LHCN-M2 (cell line): ENCODE results near the gene ADAR. TPM values are rescaled to one million over a fixed set of nuclear protein-coding genes. Genes with fewer than 3 reads are reported as not detected.

Source experiments
- DNase-seq: peaks from one replicate; pipeline ENCODE4 v3.0.0-alpha.2; 2012; ENCODE audit warnings: low read depth
- total RNA-seq: library from RNA; depleted of rRNA; stranded (reverse); fragments of >200 nt; gene quantifications from 2 replicates; pipeline ENCODE4 v1.2.3, GENCODE V29; 2014; rRNA removed

The ADAR gene
- total RNA-seq, 1 experiment from 2014 or later: 99.0 TPM

GRCh38 chr1:154533952-154534844, 73.8 kb downstream of the ADAR start:
- DNase-seq: no peak

Other genes starting within 250 kb of the ADAR start
- 0.19 and 0.40 TPM in 2 replicates for gene IL6R, start 202.8 kb downstream of the ADAR start, total RNA-seq
- gene TDRD10, start 106.0 kb downstream of the ADAR start, total RNA-seq: not detected in 2 replicates
- not detected in 2 replicates for gene SHE, start 105.8 kb downstream of the ADAR start, total RNA-seq
- 34.2 and 37.5 TPM in 2 replicates for gene UBE2Q1, start 49.5 kb downstream of the ADAR start, total RNA-seq
- gene CHRNB2, start 40.4 kb downstream of the ADAR start, total RNA-seq: 0.06 and 0.17 TPM in 2 replicates